Fibroblast of skin of scalp (primary cell): Measurements from ENCODE around the gene GRAMD2A.
A peak's percentile ranks its signal among the peaks of the same experiment; 100 is the strongest.

Experiments used
- DNase-seq: peaks from one replicate; pipeline ENCODE4 v3.0.0-alpha.2; 2013

Gene GRAMD2A

DNA sequence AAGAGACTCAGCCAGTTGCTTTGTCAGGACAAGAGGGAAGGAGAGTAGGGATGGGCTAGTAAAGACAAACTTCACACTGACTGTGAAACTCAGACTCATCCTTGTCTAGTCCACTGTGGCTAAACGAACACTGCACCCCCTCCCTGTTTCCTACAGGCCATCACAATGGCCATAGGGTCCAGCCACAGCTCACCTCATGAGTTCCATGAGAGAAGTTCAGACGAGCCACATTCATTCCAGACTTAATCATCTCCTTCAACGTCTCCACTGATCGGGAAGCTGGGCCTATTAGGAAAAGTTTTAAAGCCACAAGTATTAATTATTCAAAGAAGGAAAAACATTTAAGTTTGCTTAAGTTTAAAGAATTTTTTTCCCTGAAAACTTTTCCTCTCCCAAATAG, 19.6 kb upstream of the GRAMD2A start:
- no peak for DNase-seq

DNA sequence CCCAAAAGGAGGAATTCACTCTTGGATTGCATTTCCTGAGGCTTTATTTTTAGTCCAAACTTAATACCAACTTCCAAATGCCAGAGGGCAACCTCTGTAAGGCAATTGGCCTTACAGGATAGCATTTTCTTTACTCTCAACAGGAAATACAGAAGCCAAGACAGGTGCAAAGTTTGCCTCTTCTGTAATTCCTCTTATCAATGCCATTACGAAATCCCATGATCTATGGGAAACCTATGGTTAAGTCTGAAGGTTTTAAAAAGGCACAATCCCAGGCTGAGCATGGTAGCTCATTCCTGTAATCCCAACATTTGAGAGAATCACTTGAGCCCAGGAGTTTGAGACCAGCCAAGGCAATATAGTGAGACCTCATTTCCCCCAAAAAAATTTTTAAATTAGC, 18.5 kb upstream of the GRAMD2A start:
- DNase-seq: no peak

DNA sequence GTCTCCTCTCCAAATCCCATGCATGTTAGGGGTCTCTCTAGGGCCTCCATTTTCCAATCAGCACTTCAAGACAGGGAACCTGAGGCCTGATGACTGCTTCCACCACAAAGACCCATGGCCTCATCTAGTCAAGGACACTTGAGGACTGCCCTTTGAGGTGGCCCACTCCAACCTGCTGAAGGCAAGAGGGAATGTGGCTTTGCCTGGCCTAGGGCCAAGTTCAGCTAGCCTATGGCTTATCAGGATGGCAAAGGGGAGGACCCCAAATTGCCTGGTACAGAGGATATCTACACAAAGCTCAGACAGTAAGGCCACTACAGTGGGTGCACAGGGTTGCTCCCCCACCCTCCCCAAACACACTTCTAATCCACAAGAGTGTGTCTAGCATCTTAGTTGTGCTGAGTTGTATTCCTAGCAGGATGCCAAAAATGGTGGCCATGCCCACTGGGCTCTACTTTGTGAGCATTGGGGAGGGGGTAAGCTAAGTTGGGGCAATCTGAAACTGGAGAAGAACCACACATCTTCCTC, 10.0 kb upstream of the GRAMD2A start:
- DNase-seq: no peak

DNA sequence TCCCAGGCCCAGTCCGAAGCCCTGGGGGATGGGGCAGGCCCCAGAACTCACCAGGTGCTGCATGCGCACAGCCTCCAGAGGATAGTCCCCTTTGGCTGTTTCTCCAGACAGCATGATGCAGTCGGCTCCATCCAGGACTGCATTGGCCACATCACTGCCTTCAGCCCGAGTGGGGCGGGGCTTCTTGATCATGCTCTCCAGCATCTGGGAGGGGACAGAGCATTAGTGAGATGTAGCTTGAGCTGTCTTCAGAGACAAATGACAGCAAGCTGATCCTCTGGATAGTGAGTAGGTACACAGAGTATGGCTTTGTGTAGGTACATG, 9.1 kb upstream of the GRAMD2A start:
- no peak for DNase-seq

DNA sequence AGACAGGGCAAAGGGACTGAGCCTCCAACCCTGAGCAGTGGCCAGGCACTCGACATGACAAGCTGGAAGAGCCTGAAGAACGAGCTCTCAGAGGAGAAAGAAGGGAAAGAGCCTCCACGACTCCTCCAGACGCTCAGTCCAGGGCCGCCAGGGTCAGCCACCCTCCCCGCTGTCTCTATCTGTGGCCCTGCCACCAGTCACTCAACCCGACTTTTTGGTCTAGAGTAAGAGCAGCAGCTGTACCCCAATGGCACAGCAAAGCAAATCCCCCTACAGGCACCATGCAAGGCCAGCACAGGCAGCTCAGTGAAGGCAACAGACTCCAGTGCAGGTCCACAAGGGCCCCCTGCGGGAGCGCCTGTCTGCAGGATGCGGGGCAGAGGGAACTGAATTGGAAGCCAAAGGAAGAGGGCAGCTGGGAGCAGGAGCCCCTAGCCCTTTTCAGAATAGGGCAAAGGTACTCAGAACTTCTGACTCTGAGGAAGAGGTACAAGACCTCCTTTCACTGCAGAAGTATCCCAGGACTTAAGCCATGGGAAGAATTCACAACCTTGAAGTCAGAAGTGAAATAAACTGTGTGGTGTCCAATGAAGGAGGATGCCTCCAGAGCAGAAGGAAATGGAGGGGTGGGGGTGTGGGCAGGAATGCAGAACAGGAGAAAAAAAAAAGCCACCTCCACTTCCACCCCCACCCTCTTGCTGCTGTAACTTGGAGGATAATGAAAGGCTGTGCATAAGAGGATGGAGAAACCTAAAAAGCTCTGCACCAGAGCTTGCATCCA, 8.5 kb upstream of the GRAMD2A start:
- no peak for DNase-seq

DNA sequence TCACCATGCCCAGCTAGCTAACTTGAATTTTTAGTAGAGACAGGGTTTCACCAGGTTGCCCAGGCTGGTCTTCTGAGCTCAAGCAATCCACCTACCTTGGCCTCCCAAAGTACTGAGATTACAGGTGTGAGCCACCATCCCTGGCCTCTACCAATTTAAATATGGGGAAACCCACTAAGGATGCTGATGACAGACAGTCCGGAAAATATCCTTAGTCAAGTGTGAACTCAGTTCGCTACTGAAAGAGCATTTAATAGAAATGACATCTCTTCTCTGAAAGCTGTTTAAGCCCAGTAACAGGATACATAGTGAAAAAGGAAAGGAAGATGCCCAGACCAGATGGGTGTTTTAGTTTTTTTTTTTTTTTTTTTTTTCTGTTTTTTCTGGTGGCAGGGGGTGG, 7.7 kb upstream of the GRAMD2A start:
- no peak for DNase-seq

DNA sequence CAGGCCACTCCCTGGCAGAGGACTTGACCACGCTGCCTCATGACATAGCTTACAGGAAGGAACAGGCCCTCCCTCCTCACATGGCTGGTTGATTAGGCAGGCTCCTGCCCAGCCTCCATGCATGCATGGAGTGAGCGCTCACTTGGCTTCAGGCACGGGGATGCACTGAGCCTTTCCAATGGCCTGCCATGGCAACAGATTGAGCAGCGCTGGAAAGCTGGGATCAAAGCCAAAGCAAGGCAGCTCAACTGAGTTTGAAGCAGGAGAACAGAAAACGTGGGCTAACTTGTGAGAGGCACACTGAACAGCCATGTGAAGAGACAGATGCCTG, 5.9 kb upstream of the GRAMD2A start:
- DNase-seq: peak; percentile 66

DNA sequence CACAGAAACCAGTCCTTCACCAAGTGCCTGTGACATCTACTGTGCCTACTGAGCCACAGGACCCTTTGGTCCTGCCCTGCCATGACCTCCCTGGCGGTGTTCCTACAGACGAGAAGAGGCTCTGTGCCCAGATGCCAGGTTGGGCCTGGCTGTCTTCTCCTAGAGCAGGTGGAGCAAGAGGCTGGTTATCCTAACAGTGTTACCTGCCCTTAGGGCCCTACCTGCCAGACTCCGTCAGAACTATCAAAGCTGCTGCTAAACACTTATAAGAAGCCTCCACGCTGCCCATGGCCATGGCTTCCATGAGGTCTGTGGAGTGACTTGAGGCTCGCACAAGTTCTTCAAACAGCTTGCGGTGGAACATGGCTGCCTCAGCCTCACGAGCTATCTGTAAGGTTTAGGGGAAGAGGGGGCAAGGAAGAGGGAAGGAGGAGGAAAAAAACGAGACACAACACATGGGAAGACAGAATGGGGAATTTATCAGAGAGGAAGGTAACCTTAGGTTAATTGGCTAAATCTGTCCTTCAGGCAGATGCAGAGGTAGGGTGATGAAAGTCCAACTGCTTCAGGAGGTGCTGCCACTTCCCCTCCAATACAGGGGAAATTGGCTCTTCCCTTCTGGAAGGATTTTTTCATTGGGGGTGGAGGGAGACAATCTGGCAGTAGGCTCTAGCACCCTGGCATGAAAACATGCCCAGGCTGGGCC, 5.4 kb upstream of the GRAMD2A start:
- no peak for DNase-seq

DNA sequence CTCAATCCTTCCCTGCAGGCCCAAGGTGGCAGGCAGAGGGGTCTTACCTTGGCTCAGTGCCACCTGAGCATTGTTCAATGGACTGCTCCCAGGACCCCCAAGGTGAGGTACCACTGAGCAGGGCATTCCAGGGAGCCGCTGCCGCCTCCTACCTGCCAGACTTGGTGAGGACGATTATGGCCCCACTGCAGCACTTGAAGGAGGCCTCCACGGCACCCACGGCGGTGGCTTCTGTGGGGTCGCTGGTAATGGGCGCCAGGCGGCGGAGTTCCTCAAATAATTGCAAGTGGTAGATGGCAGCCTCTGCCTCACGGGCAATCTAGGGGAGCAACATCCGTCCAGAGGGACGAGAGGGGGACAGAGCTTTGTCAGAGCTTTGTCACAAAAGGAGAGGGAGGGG, 4.7 kb upstream of the GRAMD2A start:
- DNase-seq: no peak

DNA sequence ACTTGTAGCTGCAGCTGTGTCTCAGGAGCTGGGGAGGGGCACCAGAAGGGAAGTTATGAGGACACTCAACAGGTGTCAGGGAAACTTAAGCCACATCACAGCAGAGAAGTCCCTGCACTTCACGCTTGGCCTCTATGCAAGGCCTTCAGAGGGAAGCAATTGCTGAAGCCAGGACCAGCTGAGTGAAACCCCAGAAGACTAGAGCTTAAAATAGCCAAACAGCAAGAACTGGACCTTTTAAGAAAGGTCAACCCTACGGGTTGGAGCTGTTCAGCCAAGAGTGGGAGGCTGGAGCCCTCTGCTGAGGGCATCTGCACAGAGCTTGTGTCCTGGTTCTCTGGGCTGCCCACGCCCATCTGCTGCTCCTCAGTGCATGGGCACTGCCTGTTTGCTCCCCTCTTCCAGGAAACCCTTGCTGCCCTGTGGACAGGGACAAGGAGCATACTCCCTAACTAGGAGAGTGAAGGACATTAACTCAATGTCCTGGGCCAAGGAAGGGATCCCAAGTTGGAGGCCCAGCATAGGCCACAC, 3.9 kb upstream of the GRAMD2A start:
- no peak for DNase-seq

DNA sequence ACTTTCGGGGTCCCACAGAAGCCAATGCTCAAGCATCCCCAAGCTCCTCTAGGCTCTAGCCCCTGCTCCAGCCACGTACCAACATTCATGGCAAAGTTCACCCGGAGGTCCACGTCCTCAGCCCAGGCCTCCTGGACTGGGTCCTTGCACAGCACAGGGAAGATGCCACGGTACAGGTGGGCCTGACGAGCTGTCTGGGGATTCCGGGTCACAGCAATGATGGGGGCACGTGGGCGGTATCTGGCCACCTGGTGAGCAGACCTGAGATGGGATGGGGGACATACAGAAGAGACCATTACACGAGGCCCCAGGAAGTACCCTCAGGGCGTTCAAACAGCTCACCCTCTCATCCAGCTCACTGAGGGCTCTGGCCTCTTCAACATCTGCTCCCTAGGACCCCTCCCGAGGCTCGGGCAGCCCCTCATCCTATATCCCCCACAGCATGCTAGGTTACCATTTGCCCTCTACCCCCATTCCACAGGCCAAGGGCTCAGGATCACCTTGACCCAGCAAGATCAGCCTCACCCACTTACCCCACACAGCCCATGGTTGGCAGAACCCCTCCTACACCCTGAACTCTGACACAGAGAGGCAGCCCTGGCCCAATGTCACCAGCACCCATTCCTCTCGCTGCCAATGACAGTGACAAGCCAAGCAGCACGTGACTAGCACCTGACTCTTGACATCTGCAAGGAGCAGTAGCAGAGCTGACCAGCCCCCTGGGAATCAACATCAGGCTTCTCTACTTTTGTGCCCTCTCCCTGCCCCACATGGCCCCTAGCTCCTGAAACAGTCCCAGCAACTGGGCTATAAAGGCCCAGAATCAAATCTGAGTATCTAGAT, 3.0 kb upstream of the GRAMD2A start:
- no peak for DNase-seq

DNA sequence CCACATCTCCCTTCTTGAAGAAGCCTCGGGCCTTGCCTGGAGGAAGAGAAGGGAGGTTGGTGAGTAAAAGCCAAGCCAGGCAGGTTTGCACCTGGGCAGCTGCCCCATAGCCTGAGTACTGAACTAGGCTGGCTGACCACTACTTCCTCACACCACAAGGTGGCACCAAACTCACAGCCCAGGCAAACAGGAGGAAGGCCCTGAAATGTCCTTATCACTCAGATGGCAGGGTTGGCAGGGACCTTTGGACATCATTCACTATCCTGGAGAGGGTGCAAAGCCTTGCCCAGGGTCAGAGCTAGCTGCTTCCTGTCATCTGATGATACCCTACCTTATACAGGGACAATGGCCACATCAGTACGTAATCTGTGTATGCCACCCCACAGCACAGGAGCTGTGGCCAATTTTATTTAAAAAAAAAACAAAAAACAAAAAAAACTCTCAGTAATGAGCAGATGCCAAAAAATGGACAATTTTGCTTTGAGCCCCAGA, 2.2 kb upstream of the GRAMD2A start:
- peak; percentile 76 for DNase-seq

DNA sequence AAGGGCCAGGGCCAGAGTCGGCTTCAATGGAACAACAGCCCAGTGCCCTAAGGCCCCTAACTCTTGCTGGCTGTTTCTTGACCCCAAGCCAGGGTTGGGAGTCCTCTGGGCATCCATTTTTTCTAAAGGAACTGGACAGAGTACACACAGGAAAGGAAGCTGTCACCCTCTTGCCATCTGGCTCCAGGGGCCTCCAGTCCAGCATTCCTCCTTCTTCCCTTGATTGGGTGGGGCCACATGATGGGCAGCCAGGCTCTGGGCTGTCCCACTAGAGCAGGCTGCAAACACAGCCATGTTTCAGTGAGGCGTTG, 1.6 kb upstream of the GRAMD2A start:
- no peak for DNase-seq

DNA sequence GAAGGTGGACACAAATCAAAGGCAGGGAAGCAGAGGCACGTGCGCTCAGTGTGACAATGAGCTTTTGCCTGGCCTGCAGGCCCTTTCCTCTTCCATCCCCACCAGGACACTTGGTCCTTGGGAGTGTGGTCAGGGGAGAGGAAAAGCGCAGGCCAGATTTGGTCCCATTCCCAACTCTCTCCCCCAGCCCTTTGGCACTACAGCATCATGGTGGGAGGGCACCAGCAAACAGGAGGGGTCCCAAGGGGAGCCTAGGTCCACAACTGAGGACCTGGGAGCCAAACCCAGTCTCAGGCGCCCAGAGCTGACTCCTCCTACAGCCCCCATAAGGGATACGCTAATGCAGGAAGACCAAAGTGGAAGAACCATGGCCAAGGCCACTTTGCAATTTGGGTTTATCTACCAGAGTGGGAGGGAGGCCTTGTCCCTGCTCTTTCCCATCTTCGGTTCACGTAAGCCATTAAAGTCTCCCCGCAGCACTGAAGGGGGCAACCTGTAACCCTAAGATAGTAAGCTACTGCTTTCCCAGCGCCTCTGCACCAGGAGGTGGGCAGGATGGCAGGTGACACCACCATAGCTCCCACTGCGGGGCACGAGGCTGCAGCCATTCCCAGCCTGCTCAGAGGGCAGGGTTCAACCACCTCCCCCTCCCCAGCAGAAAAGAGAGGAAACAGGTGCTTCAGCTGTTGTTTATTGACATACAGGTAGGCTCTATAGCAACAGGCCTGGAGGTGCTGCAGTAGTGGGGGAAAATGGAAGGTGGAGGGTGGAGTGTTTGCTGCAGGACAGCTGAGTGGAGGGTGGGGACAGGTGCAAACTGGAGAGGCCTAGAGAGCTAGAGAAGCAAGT, 993 bp upstream of the GRAMD2A start:
- DNase-seq: no peak

DNA sequence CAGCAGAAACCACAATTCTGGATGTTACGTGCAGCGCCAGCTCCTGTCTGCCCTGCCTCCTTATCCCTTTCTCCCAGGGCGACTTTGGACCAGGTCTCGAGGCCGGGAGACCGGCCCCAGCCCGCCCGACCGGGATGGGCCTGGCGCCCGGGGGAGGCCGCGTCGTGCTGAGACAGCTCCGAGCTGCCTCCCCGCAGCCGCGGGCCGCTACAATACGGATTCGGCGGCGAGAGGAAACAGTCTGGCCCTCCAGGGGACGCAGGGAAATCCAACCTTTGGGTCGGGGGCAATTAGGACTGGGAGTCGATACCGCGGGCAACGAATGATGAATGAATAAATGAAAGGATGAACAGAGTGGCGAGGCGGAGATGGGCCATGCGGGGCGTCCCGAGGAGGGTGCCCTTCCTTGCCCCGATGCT, 537 bp downstream of the GRAMD2A start:
- no peak for DNase-seq

DNA sequence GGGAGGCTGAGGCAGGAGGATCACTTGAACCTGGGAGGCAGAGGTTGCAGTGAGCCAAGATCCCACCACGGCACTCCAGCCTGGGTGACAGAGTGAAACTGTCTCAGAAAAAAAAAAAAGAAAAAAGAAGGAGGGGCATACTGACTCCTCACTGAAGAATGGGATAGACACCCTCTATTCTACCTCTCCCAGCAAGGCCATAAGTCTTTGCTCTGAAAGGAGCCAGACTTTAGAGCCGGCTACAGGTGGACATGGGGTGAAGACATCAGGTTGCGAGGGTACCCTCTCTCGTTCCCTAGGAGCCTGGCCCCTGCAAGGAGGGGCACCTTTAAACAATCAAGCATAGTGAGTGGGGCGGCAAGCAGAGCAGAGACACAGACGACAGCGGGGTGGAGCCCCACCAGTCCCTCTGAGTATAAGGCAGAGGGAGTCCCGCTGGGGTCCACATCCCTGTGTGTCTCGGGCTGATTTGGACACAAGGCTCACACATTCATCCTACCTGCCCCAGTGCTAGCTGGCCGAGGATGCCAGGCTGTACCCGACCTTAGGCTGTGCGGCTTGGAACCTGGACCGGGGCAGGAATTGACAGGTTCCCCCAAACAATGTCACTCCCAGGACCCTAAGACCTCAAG, 1.1 kb downstream of the GRAMD2A start:
- DNase-seq: no peak

DNA sequence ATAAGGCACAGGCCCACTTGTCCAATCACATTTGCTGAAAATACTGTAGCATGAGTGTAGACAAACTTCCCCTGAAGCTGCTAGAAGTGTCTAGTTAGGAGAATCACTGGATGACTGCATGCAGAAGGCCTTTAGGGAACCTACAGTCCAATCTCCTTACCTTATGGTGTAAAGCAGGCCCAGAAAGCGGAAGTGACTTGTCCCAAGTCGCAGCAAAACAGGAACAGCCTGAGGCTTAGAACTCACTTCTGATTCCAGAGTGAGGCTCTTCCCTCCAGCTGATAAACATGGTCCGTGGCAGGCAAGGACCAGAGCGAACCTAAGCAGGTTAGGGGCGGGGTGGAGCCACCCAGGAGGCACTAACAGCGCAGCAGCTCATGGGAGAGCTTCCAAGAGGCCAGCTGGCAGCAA, 2.5 kb downstream of the GRAMD2A start:
- DNase-seq: no peak

DNA sequence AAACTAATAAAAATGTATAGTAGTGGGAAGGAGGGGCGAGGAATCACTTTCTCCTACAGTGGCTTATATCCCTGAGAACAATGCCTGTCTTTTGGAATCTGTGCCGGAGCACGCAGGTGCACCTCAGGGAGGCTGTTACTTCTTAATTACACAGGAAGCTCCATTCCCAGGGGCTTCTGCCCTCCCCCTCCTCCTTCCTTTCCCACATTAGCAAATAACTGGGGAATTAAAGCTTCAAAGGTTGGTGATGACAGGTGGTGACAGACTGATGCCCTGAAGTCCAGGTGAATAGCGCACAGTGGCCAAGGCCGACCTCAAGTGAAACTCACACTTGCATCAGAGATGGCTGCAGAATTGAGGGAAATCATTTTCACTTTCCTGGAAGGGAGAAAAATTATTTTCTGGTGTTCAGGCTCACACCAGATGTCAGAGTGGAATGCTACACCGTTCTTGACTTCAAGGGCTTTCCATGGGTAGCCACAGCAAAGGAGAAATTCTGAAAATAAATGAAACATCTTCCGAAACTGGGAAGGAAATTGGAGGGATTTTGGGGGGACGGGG, 3.7 kb downstream of the GRAMD2A start:
- no peak for DNase-seq

DNA sequence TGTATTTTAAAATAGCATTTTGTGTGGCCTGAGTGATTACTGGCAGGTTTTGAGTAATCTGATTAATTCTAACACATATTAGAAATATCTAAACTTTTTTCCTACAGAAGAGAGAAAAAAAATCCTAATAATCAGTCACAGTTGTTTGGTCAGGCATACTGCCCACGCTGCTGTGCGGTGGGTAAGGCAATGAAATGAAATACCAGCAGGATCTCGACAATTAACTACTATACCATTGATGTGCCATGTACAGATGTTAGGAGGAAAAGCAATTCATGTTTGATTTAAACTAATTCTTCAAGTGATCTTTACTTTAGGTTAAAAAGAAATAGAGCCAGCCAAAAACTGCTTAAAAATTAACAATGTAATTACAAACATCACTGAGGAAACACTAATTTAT, 5.2 kb downstream of the GRAMD2A start:
- no peak for DNase-seq

DNA sequence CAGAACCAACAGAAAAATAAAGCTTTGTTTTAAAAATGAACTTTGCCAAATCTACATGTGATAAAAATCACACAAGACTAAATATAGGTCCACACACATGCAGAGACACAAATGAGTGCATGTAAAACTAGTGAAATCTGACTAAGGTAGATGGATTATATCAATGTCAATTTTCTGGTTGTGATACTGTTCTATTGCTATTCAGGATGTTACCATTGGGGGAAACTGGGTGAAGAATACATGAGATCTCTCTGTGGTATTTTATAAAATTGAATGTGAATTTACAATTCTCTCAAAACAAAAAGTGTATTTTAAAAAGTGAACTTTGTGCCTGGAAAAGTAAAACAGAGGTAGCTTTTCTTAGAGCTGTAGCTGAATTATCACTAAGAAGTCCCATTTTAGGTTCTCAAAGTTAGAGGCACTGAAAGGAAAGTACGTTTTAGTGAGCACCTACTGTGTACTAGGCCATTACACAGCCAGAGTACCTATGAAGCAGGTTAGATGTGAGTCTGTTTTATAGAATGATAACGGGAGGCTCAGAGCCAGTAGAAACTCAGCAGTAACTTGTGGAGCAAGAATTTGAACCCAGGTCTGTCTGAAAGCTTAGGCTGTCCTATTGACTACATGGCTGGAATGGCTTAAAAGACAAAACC, 8.2 kb downstream of the GRAMD2A start:
- no peak for DNase-seq
